Measurements from ENCODE around the gene HEPN1. TPM values are rescaled to one million over a fixed set of nuclear protein-coding genes. Genes with fewer than 3 reads are reported as not detected.
"Not testable (repeated sequence)": the region's sequence is repeated elsewhere in the genome, so short reads cannot be mapped to it uniquely, and the experiment has no call there.

HEPN1 gene
- total and polyA plus RNA-seq, 10 donors = 0.25 TPM; not detected in 9

DNA sequence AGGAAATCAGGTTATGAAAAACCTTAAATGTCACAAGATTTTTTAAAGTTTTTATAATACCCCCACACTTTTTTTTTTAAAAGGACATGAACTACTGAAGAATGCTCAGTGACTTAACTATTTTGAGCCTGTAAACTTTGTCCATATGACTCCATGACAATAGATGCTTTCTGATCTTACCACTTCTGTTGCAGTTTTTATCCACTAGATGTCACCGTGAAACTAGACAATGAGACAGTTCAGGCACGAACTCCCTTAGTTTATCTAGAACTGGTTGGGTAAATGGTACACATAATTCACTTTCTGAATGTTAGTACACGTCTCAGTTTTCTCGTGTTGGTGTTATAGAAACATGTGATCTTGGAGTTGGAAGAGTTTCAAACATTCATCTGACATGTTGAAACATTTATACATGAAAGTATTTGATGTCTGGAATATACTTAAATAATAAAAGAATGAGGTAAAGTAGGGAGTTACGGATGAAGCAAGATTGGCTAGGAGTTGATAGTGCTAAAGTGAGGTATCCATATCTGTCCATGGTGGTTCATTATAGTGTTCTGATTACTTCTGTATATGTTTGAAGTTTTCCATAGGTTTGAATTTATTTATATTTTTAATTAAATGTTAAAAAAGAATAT is 43.0 kb downstream of the HEPN1 start:
- WGBS, 5 donors = 20 to 28% (median 22%) methylated on average over 5 of the region's 5 CpGs
- Histone ChIP-seq H3K27me3 (replicated peaks in 1 of 7) (no peaks in the 10 kb centered on the region), H3K4me3 (no peak overlapping the region), H3K4me1 (no peaks in the 10 kb centered on the region), H3K27ac (no peak overlapping the region), H3K9me3 (no peaks in the 10 kb centered on the region), H3K36me3 (no peaks in the 10 kb centered on the region)
- TF ChIP-seq, protein P1, sequence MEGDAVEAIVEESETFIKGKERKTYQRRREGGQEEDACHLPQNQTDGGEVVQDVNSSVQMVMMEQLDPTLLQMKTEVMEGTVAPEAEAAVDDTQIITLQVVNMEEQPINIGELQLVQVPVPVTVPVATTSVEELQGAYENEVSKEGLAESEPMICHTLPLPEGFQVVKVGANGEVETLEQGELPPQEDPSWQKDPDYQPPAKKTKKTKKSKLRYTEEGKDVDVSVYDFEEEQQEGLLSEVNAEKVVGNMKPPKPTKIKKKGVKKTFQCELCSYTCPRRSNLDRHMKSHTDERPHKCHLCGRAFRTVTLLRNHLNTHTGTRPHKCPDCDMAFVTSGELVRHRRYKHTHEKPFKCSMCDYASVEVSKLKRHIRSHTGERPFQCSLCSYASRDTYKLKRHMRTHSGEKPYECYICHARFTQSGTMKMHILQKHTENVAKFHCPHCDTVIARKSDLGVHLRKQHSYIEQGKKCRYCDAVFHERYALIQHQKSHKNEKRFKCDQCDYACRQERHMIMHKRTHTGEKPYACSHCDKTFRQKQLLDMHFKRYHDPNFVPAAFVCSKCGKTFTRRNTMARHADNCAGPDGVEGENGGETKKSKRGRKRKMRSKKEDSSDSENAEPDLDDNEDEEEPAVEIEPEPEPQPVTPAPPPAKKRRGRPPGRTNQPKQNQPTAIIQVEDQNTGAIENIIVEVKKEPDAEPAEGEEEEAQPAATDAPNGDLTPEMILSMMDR (IDR thresholded peaks at IDR 0.05 in 8 of 11, conservative IDR thresholded peaks at IDR 0.05 in 3 of 11) = peak; percentile 44 to 85 (median 69)
- TF ChIP-seq POLR2AphosphoS5 (IDR thresholded peaks at IDR 0.05) = no peak
- intact Hi-C loops (cut with DNase I; ENCODE audit: low total_unique reads) = no loop called here
- DNase-seq = no peak

DNA sequence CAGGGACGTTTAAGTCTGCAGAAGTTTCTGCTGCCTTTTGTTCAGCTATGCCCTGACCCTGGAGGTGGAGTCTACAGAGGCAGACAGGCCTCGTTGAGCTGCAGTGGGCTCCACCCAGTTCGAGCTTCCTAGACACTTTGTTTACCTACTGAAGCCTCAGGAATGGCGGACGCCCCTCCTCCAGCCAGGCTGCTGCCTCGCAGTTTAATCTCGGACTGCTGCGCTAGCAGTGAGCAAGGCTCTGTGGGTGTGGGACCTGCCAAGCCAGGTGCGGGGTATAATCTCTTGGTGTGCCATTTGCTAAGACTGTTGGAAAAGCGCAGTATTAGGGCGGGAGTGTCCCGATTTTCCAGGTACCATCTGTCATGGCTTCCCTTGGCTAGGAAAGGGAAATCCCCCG is 49.1 kb downstream of the HEPN1 start:
- H3K27me3 ChIP-seq (replicated peaks in 1 of 7); H3K36me3 ChIP-seq; H3K4me1 ChIP-seq; H3K9me3 ChIP-seq; H3K27ac ChIP-seq; intact Hi-C loops (cut with DNase I; ENCODE audit: low total_unique reads); H3K4me3 ChIP-seq: not testable (repeated sequence)
- WGBS, 5 donors = 89 to 94% (median 90%) methylated on average over 13 of the region's 13 CpGs
- peak; percentile 71 for DNase-seq

Other genes with a start within 250 kb of the HEPN1 start
- gene SIAE, start 245.5 kb upstream of the HEPN1 start, total RNA-seq = 10 to 100 TPM in 6 of 7 donors, 1 to 10 TPM in 1; 8.9 to 15.3 (median 14.0) TPM
- 1 to 10 TPM; 4.7 to 6.5 (median 5.9) TPM for gene SIAE, start 245.5 kb upstream of the HEPN1 start, polyA plus RNA-seq
- gene SPA17, start 245.3 kb upstream of the HEPN1 start, total RNA-seq = 1 to 10 TPM in 5 of 7 donors, under 1 TPM in 2; 0.34 to 2.6 (median 1.6) TPM
- gene SPA17, start 245.3 kb upstream of the HEPN1 start, polyA plus RNA-seq = 1 to 10 TPM; 2.6 to 4.8 (median 3.6) TPM
- 10 to 100 TPM; 29.0 to 61.2 (median 46.5) TPM for gene NRGN, start 179.3 kb upstream of the HEPN1 start, total RNA-seq
- 10 to 100 TPM; 12.7 to 24.2 (median 15.9) TPM for gene NRGN, start 179.3 kb upstream of the HEPN1 start, polyA plus RNA-seq
- 1 to 10 TPM in 2 of 7 donors, under 1 TPM in 2, not detected in 3; 0.43 to 1.5 (median 1.0) TPM for gene VSIG2, start 167.0 kb upstream of the HEPN1 start, total RNA-seq
- gene VSIG2, start 167.0 kb upstream of the HEPN1 start, polyA plus RNA-seq = 1 to 10 TPM in 2 of 3 donors, under 1 TPM in 1; 0.47 to 2.1 (median 2.0) TPM
- gene ESAM, start 157.0 kb upstream of the HEPN1 start, total RNA-seq = 10 to 100 TPM; 16.2 to 49.2 (median 29.2) TPM
- gene ESAM, start 157.0 kb upstream of the HEPN1 start, polyA plus RNA-seq = 10 to 100 TPM; 14.3 to 30.9 (median 18.0) TPM
- 10 to 100 TPM; 16.5 to 25.8 (median 19.3) TPM for gene MSANTD2, start 118.8 kb upstream of the HEPN1 start, total RNA-seq
- 10 to 100 TPM in 2 of 3 donors, 1 to 10 TPM in 1; 9.5 to 17.6 (median 13.8) TPM for gene MSANTD2, start 118.8 kb upstream of the HEPN1 start, polyA plus RNA-seq
- 10 to 100 TPM; 13.2 to 35.0 (median 25.0) TPM for gene ROBO3, start 53.8 kb upstream of the HEPN1 start, total RNA-seq
- gene ROBO3, start 53.8 kb upstream of the HEPN1 start, polyA plus RNA-seq = 10 to 100 TPM; 15.5 to 43.2 (median 25.9) TPM
- 100 to 1,000 TPM in 6 of 7 donors, 10 to 100 TPM in 1; 96.9 to 246 (median 147) TPM for gene ROBO4, start 21.4 kb upstream of the HEPN1 start, total RNA-seq
- gene ROBO4, start 21.4 kb upstream of the HEPN1 start, polyA plus RNA-seq = 10 to 100 TPM in 2 of 3 donors, 1 to 10 TPM in 1; 6.7 to 53.2 (median 24.9) TPM
- gene HEPACAM, start 16.8 kb downstream of the HEPN1 start, total RNA-seq = 1 to 10 TPM in 1 of 7 donors, not detected in 6; 2.7 TPM
- gene HEPACAM, start 16.8 kb downstream of the HEPN1 start, polyA plus RNA-seq = under 1 TPM; 0.04 to 0.38 (median 0.22) TPM
- 1 to 10 TPM; 1.4 to 3.6 (median 2.7) TPM for gene CCDC15, start 35.0 kb downstream of the HEPN1 start, total RNA-seq
- gene CCDC15, start 35.0 kb downstream of the HEPN1 start, polyA plus RNA-seq = under 1 TPM; 0.61 to 0.86 (median 0.70) TPM
- gene SLC37A2, start 144.1 kb downstream of the HEPN1 start, total RNA-seq = 10 to 100 TPM; 37.1 to 85.7 (median 59.0) TPM
- 10 to 100 TPM in 1 of 3 donors, 1 to 10 TPM in 2; 3.5 to 19.2 (median 6.6) TPM for gene SLC37A2, start 144.1 kb downstream of the HEPN1 start, polyA plus RNA-seq
- 10 to 100 TPM; 12.0 to 23.1 (median 17.9) TPM for gene TMEM218, start 192.4 kb downstream of the HEPN1 start, total RNA-seq
- 10 to 100 TPM; 28.0 to 34.7 (median 30.1) TPM for gene TMEM218, start 192.4 kb downstream of the HEPN1 start, polyA plus RNA-seq
- 1 to 10 TPM; 2.7 to 8.9 (median 4.7) TPM for gene PKNOX2, start 245.5 kb downstream of the HEPN1 start, total RNA-seq
- 1 to 10 TPM in 1 of 3 donors, under 1 TPM in 2; 0.80 to 1.6 (median 0.80) TPM for gene PKNOX2, start 245.5 kb downstream of the HEPN1 start, polyA plus RNA-seq